HepG2 (cell line): ENCODE data around the gene ANG. TPM values are rescaled to one million over a fixed set of nuclear protein-coding genes. Genes with fewer than 3 reads are reported as not detected.
A peak's percentile ranks its signal among the peaks of the same experiment; 100 is the strongest.

ENCODE experiments used
- ATAC-seq: fragments of 200-7000 bp; cut with Tn5 transposase; 3 replicates; pipeline ENCODE4 v1.9.1; 2020; ENCODE audit warnings: mild to moderate bottlenecking, moderate library complexity
- BruUV-seq: library from RNA; stranded (reverse); fragments of 400-500 nt; replicated peaks from 2 replicates; lab custom pipeline; 2021; lab: Mats Ljungman, UMichigan
- CTCF ChIA-PET: fragments of 300-600 bp; formaldehyde crosslinking; extraction: SDS; loops from one replicate; lab custom pipeline; 2021; ENCODE audit warnings: low total read pairs, inconsistent platforms, low intra/inter-chr PET ratio; lab: Yijun Ruan, JAX
- POLR2A ChIA-PET: fragments of 350-600 bp; sonication (Branson Sonifier 250); formaldehyde crosslinking; loops from one replicate; lab custom pipeline; 2020; ENCODE audit warnings: antibody characterized with exemption, inconsistent platforms; lab: Yijun Ruan, JAX
- DNase-seq: peaks from one replicate; pipeline ENCODE4 v3.0.0-alpha.2; 2015; ENCODE audit warnings: low spot score
- FAIRE-seq: peaks from 3 replicates; lab custom pipeline; 2011; peaks lifted over from hg19 to GRCh38; lab: Jason Lieb, UNC
- H2AFZ ChIP-seq: one replicate; pipeline ENCODE4 v1.6.1; 2011; ENCODE audit warnings: low read length, inconsistent platforms
- H3K27ac ChIP-seq: fragments of 300-600 bp; 3 replicates; pipeline ENCODE4 v1.8.0; 2011; ENCODE audit warnings: mixed run types, mild to moderate bottlenecking, mixed read lengths, low read length, inconsistent platforms; ENCODE audit not compliant: insufficient read depth; ENCODE audit errors: extremely low read length
- H3K27me3 ChIP-seq, 2 experiments: fragments of 200-600 bp in 1 of 2; 2 replicates in 1 of 2; 3 replicates in 1 of 2; pipeline versions ENCODE4 v1.6.0 to v1.8.0; 2011; ENCODE audit warnings: low read length in 2 of 2, mild to moderate bottlenecking in 2 of 2, moderate library complexity in 2 of 2, inconsistent platforms in 1 of 2; ENCODE audit not compliant: insufficient read depth in 2 of 2, control insufficient read depth in 1 of 2
- H3K36me3 ChIP-seq, 2 experiments: fragments of 200-600 bp in 1 of 2; replicated peaks in 1 of 2; 2 replicates in 1 of 2; 3 replicates in 1 of 2; pipeline versions ENCODE4 v1.5.1 to v1.8.0; 2011; ENCODE audit warnings: low read length in 2 of 2, inconsistent platforms in 1 of 2; ENCODE audit not compliant: insufficient read depth in 2 of 2, control insufficient read depth in 1 of 2
- H3K4me1 ChIP-seq: 2 replicates; pipeline ENCODE4 v1.5.1; 2012; ENCODE audit warnings: low read length, inconsistent platforms; ENCODE audit not compliant: insufficient read depth
- H3K4me2 ChIP-seq: 2 replicates; pipeline ENCODE4 v1.6.0; 2011; ENCODE audit warnings: low read depth, low read length, inconsistent platforms
- H3K4me3 ChIP-seq, 3 experiments: fragments of 200-600 bp in 1 of 3; sonication (generic), shearing (Covaris generic) in 1 of 3; replicated peaks in 1 of 3; 2 replicates each; pipeline ENCODE4 v1.5.1; 2011 to 2016; ENCODE audit warnings: low read length in 3 of 3, inconsistent platforms in 2 of 3, low read depth in 2 of 3, mild to moderate bottlenecking in 2 of 3, control low read depth in 1 of 3, mixed read lengths in 1 of 3; ENCODE audit not compliant: insufficient read depth in 1 of 3
- H3K79me2 ChIP-seq: one replicate; pipeline ENCODE4 v1.6.1; 2011; ENCODE audit warnings: low read length, inconsistent platforms; ENCODE audit not compliant: insufficient read depth
- H3K9ac ChIP-seq: 2 replicates; pipeline ENCODE4 v1.6.0; 2011; ENCODE audit warnings: mild to moderate bottlenecking, low read depth, low read length, inconsistent platforms; ENCODE audit not compliant: insufficient read depth
- H3K9me3 ChIP-seq: 2 replicates; pipeline ENCODE4 v1.5.1; 2012; ENCODE audit warnings: mild to moderate bottlenecking, low read length
- H4K20me1 ChIP-seq: 2 replicates; pipeline ENCODE4 v1.6.0; 2011; ENCODE audit warnings: inconsistent platforms, mild to moderate bottlenecking, low read length, moderate library complexity; ENCODE audit not compliant: insufficient read depth
- FOXP1 ChIP-seq, 2 experiments: fragments of 450-650 bp in 1 of 2; IDR thresholded peaks; 2 replicates each; pipeline ENCODE4 v1.6.1; 2017 to 2018; ENCODE audit warnings: antibody characterized with exemption in 1 of 2
- KLF12 ChIP-seq: sonication (generic); formaldehyde crosslinking; IDR thresholded peaks from 2 replicates; pipeline ENCODE4 v1.4.0; 2020; ENCODE audit warnings: missing genetic modification reagents, borderline replicate concordance
- NFKB2 ChIP-seq: sonication (generic); formaldehyde crosslinking; IDR thresholded peaks from 2 replicates; pipeline ENCODE4 v1.4.0; 2020; ENCODE audit warnings: missing genetic modification reagents, borderline replicate concordance
- ZNF335 ChIP-seq: sonication (generic); formaldehyde crosslinking; IDR thresholded peaks from 2 replicates; pipeline ENCODE4 v1.4.0; 2020; ENCODE audit warnings: missing genetic modification reagents
- ZNF512 ChIP-seq: sonication (generic); formaldehyde crosslinking; IDR thresholded peaks from 2 replicates; pipeline ENCODE4 v1.4.0; 2020; ENCODE audit warnings: mild to moderate bottlenecking, missing genetic modification reagents
- ZNF629 ChIP-seq: sonication (generic); formaldehyde crosslinking; conservative IDR thresholded peaks from 2 replicates; pipeline ENCODE4 v1.5.0; 2020; ENCODE audit warnings: missing genetic modification reagents
- ZNF652 ChIP-seq: IDR thresholded peaks from 2 replicates; pipeline ENCODE4 v1.6.1; 2016; ENCODE audit warnings: low read depth, borderline replicate concordance
- ZNF687 ChIP-seq: sonication (generic); formaldehyde crosslinking; IDR thresholded peaks from 2 replicates; pipeline ENCODE4 v1.5.1; 2020; ENCODE audit warnings: mild to moderate bottlenecking, missing genetic modification reagents, moderate library complexity
- WGBS: methylation state at CpG from one replicate; pipeline ENCODE4 v1.1.6; 2017; ENCODE audit warnings: low lambda C conversion rate; 5-methylcytosine and 5-hydroxymethylcytosine counted together
- in situ Hi-C: cut with HindIII; loops from 2 replicates; pipeline ENCODE4 v1.10.0; 2017; ENCODE audit warnings: low pct_unique_long_range_greater_than_20kb; ENCODE audit not compliant: extremely low pct_ligation_motif_present
- intact Hi-C: fragments of 100-400 bp; cut with micrococcal nuclease; formaldehyde crosslinking; loops from one replicate; pipeline ENCODE4 v1.10.0; 2022; ENCODE audit not compliant: unreplicated experiment
- polyA plus RNA-seq, 8 experiments: library from polyadenylated mRNA; depleted of rRNA in 3 of 8; stranded (reverse) in 7 of 8; unstranded in 1 of 8; fragments of >200 nt; fragmentation: Illumina TruSeq in 4 of 8; extraction: Trizol in 4 of 8; gene quantifications; 2 replicates each; pipeline versions ENCODE4 v1.2.1 to v1.2.3, GENCODE V29; 2011 to 2016; ENCODE audit warnings: low read depth in 4 of 8, missing spikeins in 1 of 8, mixed read lengths in 1 of 8; ENCODE audit not compliant: insufficient read depth in 1 of 8
- total RNA-seq, 5 experiments: library from RNA; depleted of rRNA; stranded (reverse); fragments of >200 nt; fragmentation: Illumina TruSeq; extraction: Trizol; gene quantifications; 2 replicates each; pipeline ENCODE4 v1.2.3, GENCODE V29; 2016; ENCODE audit warnings: low read depth in 1 of 5
- TF ChIP-seq, protein P1 (sequence below): sonication (generic); formaldehyde crosslinking; IDR thresholded peaks from 2 replicates; pipeline ENCODE4 v1.4.0; 2020; ENCODE audit warnings: missing genetic modification reagents

ANG gene
- total and polyA plus RNA-seq, 2 of the 13 experiments (the other 11 are each of a cell fraction or from before 2014, with no cell fraction given): 83.6 to 401 TPM

GRCh38 chr14:20686386-20687143 lies 2.0 kb upstream of the ANG start (continued):
- no peak for TF ChIP-seq FOXP1 (IDR thresholded peaks at IDR 0.05)
- TF ChIP-seq FOXP1 (CRISPR knock-in tag; IDR thresholded peaks at IDR 0.05): peak; percentile 90
- no peak; the same call in 1 of the 2 replicates for TF ChIP-seq ZNF629 (CRISPR knock-in tag)

DNA sequence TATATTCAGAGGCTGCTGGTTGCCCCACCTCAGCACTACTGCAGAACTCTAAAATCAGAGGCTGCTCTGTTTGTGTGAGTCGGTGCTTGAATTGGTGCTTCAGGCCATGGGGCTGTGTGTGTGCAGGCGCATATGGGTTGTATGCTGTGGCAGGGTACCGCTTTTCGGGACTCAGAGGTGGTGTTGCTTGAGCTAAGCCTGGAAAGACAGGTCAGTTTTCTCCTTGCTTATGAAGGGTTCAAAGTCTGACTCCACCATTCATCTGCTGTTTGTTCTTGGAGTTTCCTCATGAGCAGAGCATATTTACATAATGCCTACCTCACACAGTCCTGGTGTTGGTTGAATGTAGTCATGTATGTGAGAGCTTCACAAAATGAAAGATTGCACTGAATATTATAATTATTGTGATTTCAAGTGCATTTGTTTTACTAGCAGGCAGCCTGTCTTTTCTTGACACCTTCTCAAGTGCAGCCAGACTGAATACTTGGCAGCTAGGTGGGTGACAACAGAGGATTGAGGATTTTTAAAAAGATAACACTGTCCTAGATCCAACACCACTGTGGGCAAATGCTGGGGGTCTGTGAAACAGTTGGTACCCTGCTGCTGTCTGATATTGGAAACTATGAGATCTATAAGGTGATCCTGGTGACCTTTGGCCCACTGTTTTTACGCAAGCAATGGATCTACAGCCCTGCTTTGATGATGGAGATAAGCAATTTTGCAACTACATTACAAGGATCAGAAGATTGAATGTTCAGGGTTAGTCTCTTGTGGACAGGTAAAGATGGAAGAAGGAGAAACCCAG lies 1.0 kb upstream of the ANG start:
- Histone ChIP-seq H3K9ac (peak overlapping the region; percentile 95), H3K4me3 (peak overlapping the region; percentile 83 to 89 (median 89)), H3K27ac (peak overlapping the region; percentile 97), H3K36me3 (peaks cover 4 to 13% of the 10 kb centered on the region in 2 experiments), H3K79me2 (peaks cover 70% of the 10 kb centered on the region), H3K4me2 (peak overlapping the region; percentile 96), H3K4me1 (peaks cover 45% of the 10 kb centered on the region), H2AFZ (no peak overlapping the region), H3K9me3 (no peaks in the 10 kb centered on the region), H3K27me3 (peaks cover 0 to 5% of the 10 kb centered on the region in 2 experiments; a peak in 1 of 5 replicates), H4K20me1 (peaks cover 30% of the 10 kb centered on the region)
- ChIA-PET POLR2A (interaction anchor here (0.6 to 8.9 kb wide), 28 partner anchors 9 to 416 kb away, joined by 3 to 105 read pairs (median 4); partner anchors contain the start of genes APEX1, OSGEP, PARP2 and PIP4P1), CTCF (interaction anchor here (0.9 to 1.2 kb wide), 2 partner anchors 22 to 25 kb away, joined by 4 to 5 read pairs; no protein-coding TSS in a partner anchor)
- DNase-seq: peak; percentile 91
- in situ Hi-C loops (loop anchor here (10.0 kb wide), 1 partner anchor 363 kb away; no protein-coding TSS in a partner anchor), intact Hi-C loops (loop anchor here (1.0 to 5.0 kb wide), 3 partner anchors 74 to 354 kb away; partner anchors contain the start of gene CCNB1IP1)
- FAIRE-seq: peak; percentile 72
- 9% methylated on average over 5 of the region's 5 CpGs for WGBS
- peak; percentile 7 for ATAC-seq
- no TSS peak for BruUV-seq
- TF ChIP-seq ZNF335 (CRISPR knock-in tag): 0 out of 2 replicates have a peak, but pooled peaks have one; percentile 7
- TF ChIP-seq KLF12 (CRISPR knock-in tag): peak; percentile 45; the same call in 1 of the 2 replicates
- peak; percentile 8; the same call in 1 of the 2 replicates for TF ChIP-seq ZNF652 (CRISPR knock-in tag)
- peak; percentile 35; the same call in 1 of the 2 replicates for TF ChIP-seq ZNF687 (CRISPR knock-in tag)
- no peak; the same call in 1 of the 2 replicates for TF ChIP-seq NFKB2 (CRISPR knock-in tag)
- TF ChIP-seq, protein P1, sequence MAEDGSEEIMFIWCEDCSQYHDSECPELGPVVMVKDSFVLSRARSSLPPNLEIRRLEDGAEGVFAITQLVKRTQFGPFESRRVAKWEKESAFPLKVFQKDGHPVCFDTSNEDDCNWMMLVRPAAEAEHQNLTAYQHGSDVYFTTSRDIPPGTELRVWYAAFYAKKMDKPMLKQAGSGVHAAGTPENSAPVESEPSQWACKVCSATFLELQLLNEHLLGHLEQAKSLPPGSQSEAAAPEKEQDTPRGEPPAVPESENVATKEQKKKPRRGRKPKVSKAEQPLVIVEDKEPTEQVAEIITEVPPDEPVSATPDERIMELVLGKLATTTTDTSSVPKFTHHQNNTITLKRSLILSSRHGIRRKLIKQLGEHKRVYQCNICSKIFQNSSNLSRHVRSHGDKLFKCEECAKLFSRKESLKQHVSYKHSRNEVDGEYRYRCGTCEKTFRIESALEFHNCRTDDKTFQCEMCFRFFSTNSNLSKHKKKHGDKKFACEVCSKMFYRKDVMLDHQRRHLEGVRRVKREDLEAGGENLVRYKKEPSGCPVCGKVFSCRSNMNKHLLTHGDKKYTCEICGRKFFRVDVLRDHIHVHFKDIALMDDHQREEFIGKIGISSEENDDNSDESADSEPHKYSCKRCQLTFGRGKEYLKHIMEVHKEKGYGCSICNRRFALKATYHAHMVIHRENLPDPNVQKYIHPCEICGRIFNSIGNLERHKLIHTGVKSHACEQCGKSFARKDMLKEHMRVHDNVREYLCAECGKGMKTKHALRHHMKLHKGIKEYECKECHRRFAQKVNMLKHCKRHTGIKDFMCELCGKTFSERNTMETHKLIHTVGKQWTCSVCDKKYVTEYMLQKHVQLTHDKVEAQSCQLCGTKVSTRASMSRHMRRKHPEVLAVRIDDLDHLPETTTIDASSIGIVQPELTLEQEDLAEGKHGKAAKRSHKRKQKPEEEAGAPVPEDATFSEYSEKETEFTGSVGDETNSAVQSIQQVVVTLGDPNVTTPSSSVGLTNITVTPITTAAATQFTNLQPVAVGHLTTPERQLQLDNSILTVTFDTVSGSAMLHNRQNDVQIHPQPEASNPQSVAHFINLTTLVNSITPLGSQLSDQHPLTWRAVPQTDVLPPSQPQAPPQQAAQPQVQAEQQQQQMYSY (CRISPR knock-in tag): no peak
- TF ChIP-seq ZNF512 (CRISPR knock-in tag): no peak
